Measurements from ENCODE around the gene KRT86.

GRCh38 chr12:52293926-52294325, 19.5 kb downstream of the KRT86 start:
- TF ChIP-seq CTCF (conservative IDR thresholded peaks at IDR 0.05 in 1 of 2, IDR thresholded peaks at IDR 0.05 in 1 of 2; ENCODE audit: low read depth in 1 of 2, low read length in 2 of 2) (no peak), EZH2 (IDR thresholded peaks at IDR 0.05; ENCODE audit: low read length, missing control alignments) (no peak)
